B cell (primary cell): ENCODE data around the gene LHPP. TPM values are rescaled to one million over a fixed set of nuclear protein-coding genes. Genes with fewer than 3 reads are reported as not detected.

ENCODE experiments used
- ATAC-seq: fragments of 200-7000 bp; cut with Tn5 transposase; one replicate; pipeline ENCODE4 v1.10.0; 2021; ENCODE audit warnings: low read depth, mild to moderate bottlenecking, moderate number of reproducible peaks, moderate library complexity
- CTCF ChIA-PET: fragments of 350-600 bp; sonication (Branson Sonifier 250); formaldehyde crosslinking; loops from one replicate; lab custom pipeline; 2021; ENCODE audit warnings: antibody characterized with exemption, inconsistent platforms; lab: Charles Lee
- POLR2A ChIA-PET: fragments of 350-600 bp; sonication (Branson Sonifier 250); formaldehyde crosslinking; loops from one replicate; lab custom pipeline; 2021; ENCODE audit warnings: antibody characterized with exemption; lab: Charles Lee
- DNase-seq: peaks from one replicate; pipeline ENCODE4 v3.0.0; 2013
- H2AFZ ChIP-seq: 2 replicates; pipeline ENCODE4 v1.6.1; 2012; ENCODE audit warnings: mild to moderate bottlenecking, low read depth, low read length; ENCODE audit not compliant: insufficient read depth, poor library complexity, severe bottlenecking
- H3K27ac ChIP-seq, 2 donors: 1 replicate in 1 of 2; 2 replicates in 1 of 2; pipeline ENCODE4 v1.5.1; 2012 to 2013; ENCODE audit warnings: low read length in 2 of 2, mild to moderate bottlenecking in 2 of 2, moderate library complexity in 1 of 2
- H3K27me3 ChIP-seq, 4 experiments: fragments of 200-600 bp in 1 of 4; sonication (generic) in 1 of 4; replicated peaks in 1 of 4; 1 replicate in 2 of 4; 2 replicates in 2 of 4; pipeline versions ENCODE4 v1.6.1 to v1.7.0; 2013 to 2016; ENCODE audit warnings: low read length in 3 of 4, mild to moderate bottlenecking in 2 of 4, mixed read lengths in 1 of 4, moderate library complexity in 1 of 4; ENCODE audit not compliant: insufficient read depth in 4 of 4, control insufficient read depth in 3 of 4; ENCODE audit errors: control extremely low read depth in 1 of 4
- H3K36me3 ChIP-seq, 2 experiments: replicated peaks in 1 of 2; 1 replicate in 1 of 2; 2 replicates in 1 of 2; pipeline versions ENCODE4 v1.6.1 to v1.7.1; 2013; ENCODE audit warnings: low read length in 1 of 2; ENCODE audit not compliant: insufficient read depth in 2 of 2, control insufficient read depth in 1 of 2; ENCODE audit errors: control extremely low read depth in 1 of 2, extremely low read depth in 1 of 2
- H3K4me1 ChIP-seq, 2 donors: fragments of 200-600 bp in 1 of 2; sonication (generic) in 1 of 2; 1 replicate in 1 of 2; 2 replicates in 1 of 2; pipeline versions ENCODE4 v1.5.1 to v1.6.1; 2013 to 2017; ENCODE audit warnings: low read length in 2 of 2; ENCODE audit not compliant: control insufficient read depth in 2 of 2, insufficient read depth in 2 of 2
- H3K4me2 ChIP-seq: replicated peaks from 2 replicates; pipeline ENCODE3; 2012; ENCODE audit warnings: mild to moderate bottlenecking, low read depth, low read length; ENCODE audit not compliant: poor library complexity, severe bottlenecking
- H3K4me3 ChIP-seq, 5 experiments: fragments of 200-600 bp in 1 of 5; sonication (generic) in 1 of 5; 1 replicate in 3 of 5; 2 replicates in 2 of 5; pipeline versions ENCODE4 v1.5.1 to v1.7.0; 2011 to 2016; ENCODE audit warnings: low read length in 4 of 5, mild to moderate bottlenecking in 4 of 5, low read depth in 2 of 5, control low read depth in 1 of 5, moderate library complexity in 1 of 5; ENCODE audit not compliant: insufficient read depth in 1 of 5; ENCODE audit errors: control extremely low read depth in 1 of 5, extremely low read depth in 1 of 5
- H3K79me2 ChIP-seq: fragments of 200-600 bp; sonication (generic); one replicate; pipeline ENCODE4 v1.6.0; 2016; ENCODE audit warnings: low read length; ENCODE audit not compliant: control insufficient read depth, insufficient read depth
- H3K9ac ChIP-seq: fragments of 200-600 bp; sonication (generic); 2 replicates; pipeline ENCODE4 v1.6.1; 2017; ENCODE audit warnings: mild to moderate bottlenecking, low read length, moderate library complexity
- H3K9me3 ChIP-seq, 3 donors: one replicate each; pipeline versions ENCODE4 v1.6.1 to v1.7.1; 2013; ENCODE audit warnings: low read length in 2 of 3; ENCODE audit not compliant: control insufficient read depth in 2 of 3, insufficient read depth in 1 of 3; ENCODE audit errors: control extremely low read depth in 1 of 3
- H4K20me1 ChIP-seq: 2 replicates; pipeline ENCODE4 v1.6.0; 2012; ENCODE audit warnings: mild to moderate bottlenecking, low read length; ENCODE audit not compliant: insufficient read depth, control insufficient read depth, poor library complexity, severe bottlenecking
- H3K27ac Mint-ChIP-seq: one replicate; pipeline ENCODE4 v1.8.0; 2021; ENCODE audit warnings: mixed read lengths
- H3K27me3 Mint-ChIP-seq: one replicate; pipeline ENCODE4 v1.8.0; 2021; ENCODE audit warnings: mixed read lengths
- H3K4me1 Mint-ChIP-seq: one replicate; pipeline ENCODE4 v1.8.0; 2021; ENCODE audit warnings: mixed read lengths
- H3K4me3 Mint-ChIP-seq: one replicate; pipeline ENCODE4 v1.8.0; 2021; ENCODE audit warnings: mixed read lengths
- H3K9me3 Mint-ChIP-seq: one replicate; pipeline ENCODE4 v1.8.0; 2022; ENCODE audit warnings: mixed read lengths; ENCODE audit not compliant: insufficient read depth
- CTCF ChIP-seq: fragments of 200-600 bp; IDR thresholded peaks from one replicate; pipeline ENCODE4 v1.8.0; 2022; ENCODE audit warnings: antibody characterized with exemption, mild to moderate bottlenecking
- EZH2 ChIP-seq: IDR thresholded peaks from 2 replicates; pipeline ENCODE4 v1.6.1; 2012; ENCODE audit warnings: borderline replicate concordance, low read depth, mild to moderate bottlenecking, moderate library complexity, low read length; ENCODE audit not compliant: insufficient read depth, poor library complexity, severe bottlenecking
- WGBS: methylation state at CpG from one replicate; pipeline ENCODE4 v1.1.5; 2013; ENCODE audit warnings: missing lambda C conversion rate; ENCODE audit not compliant: insufficient coverage; 5-methylcytosine and 5-hydroxymethylcytosine counted together
- intact Hi-C: fragments of 100-400 bp; cut with micrococcal nuclease; formaldehyde crosslinking; loops from one replicate; pipeline ENCODE4 v1.10.0; 2022
- polyA plus RNA-seq: library from polyadenylated mRNA; depleted of rRNA; stranded (reverse); fragments of >200 nt; gene quantifications from 2 replicates; pipeline ENCODE4 v1.2.3, GENCODE V29; 2012
- total RNA-seq, 2 donors: library from RNA; stranded (reverse); fragments of 120-200 nt in 1 of 2; gene quantifications; 1 replicate in 1 of 2; 2 replicates in 1 of 2; pipeline versions ENCODE4 v1.2.3 to v1.2.4, GENCODE V29; 2013 to 2022

LHPP gene
- total and polyA plus RNA-seq, 2 donors (not counting 1 experiment from before 2014, with no cell fraction given) = 60.2 to 83.5 TPM

GRCh38 chr10:124535731-124536495 lies 74.3 kb downstream of the LHPP start:
- Mint-ChIP-seq H3K27ac (peak overlapping the region; percentile 95), H3K27me3 (no peaks in the 10 kb centered on the region), H3K9me3 (no peaks in the 10 kb centered on the region), H3K4me3 (peak overlapping the region; percentile 26), H3K4me1 (peaks cover 91% of the 10 kb centered on the region)
- H4K20me1 ChIP-seq = no peaks in the 10 kb centered on the region
- H3K27me3 ChIP-seq = no peaks in the 10 kb centered on the region
- peak overlapping the region; percentile 77 to 90 for H3K27ac ChIP-seq
- peak overlapping the region; percentile 63 for H3K4me2 ChIP-seq
- H3K4me3 ChIP-seq = no peak overlapping the region
- H3K4me1 ChIP-seq = peaks cover 72 to 93% of the 10 kb centered on the region in 2 donors
- peak overlapping the region; percentile 47 for H2AFZ ChIP-seq
- ChIA-PET POLR2A (interaction anchor here (0.6 to 7.2 kb wide), 9 partner anchors 9 to 266 kb away, joined by 3 to 62 read pairs (median 7); partner anchors contain the start of gene ABRAXAS2), CTCF (interaction anchor here (0.7 to 19.7 kb wide), 35 partner anchors 9 to 291 kb away, joined by 3 to 415 read pairs (median 10); partner anchors contain the start of gene FAM53B)
- peaks cover 0 to 3% of the 10 kb centered on the region in 2 experiments for H3K36me3 ChIP-seq
- DNase-seq (peak; percentile 56), ATAC-seq (peak; percentile 12)
- H3K9me3 ChIP-seq = peaks cover 0 to 5% (median 0%) of the 10 kb centered on the region in 3 donors
- H3K79me2 ChIP-seq = peaks cover 40% of the 10 kb centered on the region
- intact Hi-C loops = loop anchor here (10.0 kb wide), 1 partner anchor 121 kb away; the partner anchor contains the start of gene OAT
- no peak overlapping the region for H3K9ac ChIP-seq
- WGBS = 42% methylated on average over 18 of the region's 18 CpGs
- TF ChIP-seq CTCF = no peak
- TF ChIP-seq EZH2 = no peak
